Ovary (tissue), 9 donors: Measurements from ENCODE around the gene ACSL3. TPM values are rescaled to one million over a fixed set of nuclear protein-coding genes. Genes with fewer than 3 reads are reported as not detected.

Experiments used
- DNase-seq, 5 donors: peaks; one replicate each; pipeline ENCODE4 v3.0.0-alpha.2; 2019 to 2020
- H3K27ac ChIP-seq, 2 donors: fragments of 200-600 bp; one replicate each; pipeline versions ENCODE4 v1.5.1 to v1.8.0; 2019 to 2022
- H3K27me3 ChIP-seq: fragments of 200-600 bp; one replicate; pipeline ENCODE4 v1.8.0; 2022
- H3K36me3 ChIP-seq: fragments of 200-600 bp; sonication (generic); one replicate; pipeline ENCODE4 v1.5.1; 2019
- H3K4me1 ChIP-seq: one replicate; pipeline ENCODE4 v1.8.1; 2013; ENCODE audit warnings: mild to moderate bottlenecking, moderate library complexity; ENCODE audit not compliant: insufficient read depth
- H3K4me3 ChIP-seq: fragments of 200-600 bp; sonication (generic); one replicate; pipeline ENCODE4 v1.5.1; 2017
- H3K9me3 ChIP-seq, 2 donors: fragments of 200-600 bp in 1 of 2; sonication (generic) in 1 of 2; one replicate each; pipeline versions ENCODE4 v1.5.1 to v1.8.1; 2013 to 2019; ENCODE audit warnings: mild to moderate bottlenecking in 1 of 2, moderate library complexity in 1 of 2
- EP300 ChIP-seq: sonication (generic); formaldehyde crosslinking; IDR thresholded peaks from one replicate; pipeline ENCODE4 v1.6.1; 2017; ENCODE audit warnings: antibody characterized with exemption
- POLR2A ChIP-seq: fragments of 450-650 bp; IDR thresholded peaks from one replicate; pipeline ENCODE4 v1.6.1; 2017; ENCODE audit warnings: antibody characterized with exemption, mild to moderate bottlenecking, moderate library complexity
- WGBS, 3 donors: extraction: QIAGEN DNeasy Blood & Tissue Kit in 1 of 3; methylation state at CpG; one replicate each; pipeline versions ENCODE4 v1.1.5 to v1.1.7; 2013 to 2017; 5-methylcytosine and 5-hydroxymethylcytosine counted together
- intact Hi-C, 4 donors: fragments of 100-400 bp; cut with DNase I; formaldehyde crosslinking; loops; one replicate each; pipeline versions ENCODE4 v1.11.0 to v1.15.1; 2022 to 2023
- polyA plus RNA-seq, 2 donors: library from polyadenylated mRNA; stranded (reverse); fragments of 200-250 nt in 1 of 2; fragments of 350-450 nt in 1 of 2; fragmentation: Illumina TruSeq in 1 of 2; extraction: RNeasy Lipid Tissue Mini Kit (QIAGEN cat#74804) in 1 of 2; gene quantifications; one replicate each; pipeline ENCODE4 v1.2.3, GENCODE V29; 2013 to 2014
- total RNA-seq, 7 donors: library from RNA; depleted of rRNA in 2 of 7; stranded (reverse); fragments of >200 nt in 2 of 7; fragmentation: NEBNext Ultra II Directional in 3 of 7; extraction: Animal tissue kit (Norgen Biotek cat#: 25700) in 3 of 7; gene quantifications; one replicate each; pipeline versions ENCODE4 v1.1.0 to v1.2.4, GENCODE V29; 2016 to 2023
- TF ChIP-seq, protein P1 (sequence below), 3 donors: fragments of 450-650 bp in 2 of 3; fragments of 200-600 bp in 1 of 3; IDR thresholded peaks; one replicate each; pipeline versions ENCODE4 v1.5.1 to v1.8.0; 2016 to 2022; ENCODE audit warnings: antibody characterized with exemption in 3 of 3, mild to moderate bottlenecking in 1 of 3
- donor health status: DM: no; HTN: no; CAD: no; lungs with moderate emphysema.
- donor health status: DM: no; HTN: no; CAD: no.
- donor health status: Bipolar disorder and iron deficiency.
- donor health status: DM: yes; HTN: yes; CAD: no.
- donor health status: DM: no; HTN: no; CAD: no.
- donor health status: DM: yes; HTN: yes; CAD: no.

The ACSL3 gene
- total and polyA plus RNA-seq, 9 donors: 14.0 to 85.1 (median 46.0) TPM

DNA sequence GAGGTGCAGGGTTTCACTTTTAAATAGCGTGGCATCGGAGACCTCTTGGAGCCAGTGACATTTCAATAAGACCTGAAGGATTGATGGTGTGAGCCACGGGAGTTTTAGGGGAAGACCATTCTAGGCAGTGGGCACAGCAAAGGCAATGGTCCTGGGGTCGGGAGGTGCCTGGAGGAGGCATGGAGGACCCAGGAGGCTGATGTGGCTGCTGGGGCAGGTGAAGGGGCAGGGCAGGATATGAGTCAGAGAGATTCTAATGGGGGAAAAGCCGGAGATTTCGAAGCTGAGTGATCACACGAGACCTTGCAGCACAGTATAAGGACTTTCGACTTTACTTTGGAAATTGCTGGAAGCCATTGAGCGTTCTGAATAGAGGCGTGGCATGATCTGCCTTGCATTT, 111.6 kb downstream of the ACSL3 start:
- Histone ChIP-seq H3K27ac (no peak overlapping the region), H3K4me3 (no peak overlapping the region), H3K4me1 (no peaks in the 10 kb centered on the region), H3K36me3 (no peaks in the 10 kb centered on the region), H3K27me3 (no peaks in the 10 kb centered on the region), H3K9me3 (no peaks in the 10 kb centered on the region)
- no peak for DNase-seq
- WGBS, 3 donors: 93 to 94% (median 94%) methylated on average over 10 of the region's 10 CpGs
- intact Hi-C loops: loop anchor here (2.0 to 10.0 kb wide), 3 partner anchors 632 to 825 kb away; partner anchors contain the start of gene SCG2 (in 2 of the 4)
- TF ChIP-seq POLR2A (no peak), EP300 (no peak)
- TF ChIP-seq, protein P1, sequence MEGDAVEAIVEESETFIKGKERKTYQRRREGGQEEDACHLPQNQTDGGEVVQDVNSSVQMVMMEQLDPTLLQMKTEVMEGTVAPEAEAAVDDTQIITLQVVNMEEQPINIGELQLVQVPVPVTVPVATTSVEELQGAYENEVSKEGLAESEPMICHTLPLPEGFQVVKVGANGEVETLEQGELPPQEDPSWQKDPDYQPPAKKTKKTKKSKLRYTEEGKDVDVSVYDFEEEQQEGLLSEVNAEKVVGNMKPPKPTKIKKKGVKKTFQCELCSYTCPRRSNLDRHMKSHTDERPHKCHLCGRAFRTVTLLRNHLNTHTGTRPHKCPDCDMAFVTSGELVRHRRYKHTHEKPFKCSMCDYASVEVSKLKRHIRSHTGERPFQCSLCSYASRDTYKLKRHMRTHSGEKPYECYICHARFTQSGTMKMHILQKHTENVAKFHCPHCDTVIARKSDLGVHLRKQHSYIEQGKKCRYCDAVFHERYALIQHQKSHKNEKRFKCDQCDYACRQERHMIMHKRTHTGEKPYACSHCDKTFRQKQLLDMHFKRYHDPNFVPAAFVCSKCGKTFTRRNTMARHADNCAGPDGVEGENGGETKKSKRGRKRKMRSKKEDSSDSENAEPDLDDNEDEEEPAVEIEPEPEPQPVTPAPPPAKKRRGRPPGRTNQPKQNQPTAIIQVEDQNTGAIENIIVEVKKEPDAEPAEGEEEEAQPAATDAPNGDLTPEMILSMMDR (IDR thresholded peaks at IDR 0.05): no peak

DNA sequence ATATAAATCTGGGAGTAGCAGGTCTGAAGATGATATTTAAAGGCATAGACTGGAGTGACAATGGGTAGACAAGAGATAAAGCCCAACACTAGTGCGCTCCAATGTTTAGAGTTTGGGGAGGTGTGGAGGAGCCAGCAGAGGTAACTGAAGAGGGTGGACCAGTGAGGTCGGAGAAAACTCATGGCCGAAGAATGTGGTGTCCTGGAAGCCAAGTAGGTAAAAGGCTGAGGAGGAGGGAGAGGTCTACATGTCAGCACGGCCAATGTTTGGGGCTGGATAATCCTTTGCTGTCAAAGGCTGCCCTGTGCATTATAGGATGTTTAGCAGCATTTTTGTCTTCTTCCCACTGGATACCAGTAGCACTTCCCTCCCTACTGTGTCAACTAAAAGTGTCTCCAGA, 112.4 kb downstream of the ACSL3 start:
- 71 to 75% (median 74%) methylated on average over 4 of the region's 4 CpGs for WGBS, 3 donors

DNA sequence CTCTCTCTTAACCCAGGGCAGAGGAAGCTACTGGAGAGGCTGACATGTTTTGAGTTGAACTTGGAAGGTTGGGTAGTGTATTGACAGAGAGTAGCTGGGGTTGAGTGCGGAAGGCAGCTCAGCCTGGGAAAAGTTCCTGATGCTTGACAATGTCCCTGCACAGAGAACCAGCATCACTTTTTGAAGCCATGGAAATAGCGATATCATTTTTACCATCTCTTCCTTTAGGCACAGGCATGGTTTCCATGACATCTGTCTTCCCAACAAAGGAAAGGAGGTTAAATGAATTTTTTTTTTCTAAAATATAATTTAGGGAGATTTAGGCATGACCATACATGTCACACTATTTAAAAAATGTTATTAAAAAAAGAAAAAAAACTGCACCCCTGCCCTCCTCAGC, 112.9 kb downstream of the ACSL3 start:
- Histone ChIP-seq H3K4me1 (no peaks in the 10 kb centered on the region), H3K27me3 (no peaks in the 10 kb centered on the region), H3K9me3 (no peaks in the 10 kb centered on the region), H3K36me3 (no peaks in the 10 kb centered on the region), H3K27ac (no peak overlapping the region), H3K4me3 (no peak overlapping the region)
- no peak for DNase-seq
- WGBS, 3 donors: 95 to 96% (median 96%) methylated on average over 2 of the region's 2 CpGs
- TF ChIP-seq, protein P1 (IDR thresholded peaks at IDR 0.05): no peak
- TF ChIP-seq POLR2A (no peak), EP300 (no peak)
- intact Hi-C loops: loop anchor here (2.0 to 10.0 kb wide), 3 partner anchors 631 to 824 kb away; partner anchors contain the start of gene SCG2 (in 2 of the 4)

More for the DNA sequence above, 112.4 kb downstream of the ACSL3 start:
- intact Hi-C loops: loop anchor here (2.0 to 10.0 kb wide), 3 partner anchors 632 to 824 kb away; partner anchors contain the start of gene SCG2 (in 2 of the 4)
- Histone ChIP-seq H3K27ac (no peak overlapping the region), H3K4me3 (no peak overlapping the region), H3K27me3 (no peaks in the 10 kb centered on the region), H3K36me3 (no peaks in the 10 kb centered on the region), H3K4me1 (no peaks in the 10 kb centered on the region), H3K9me3 (no peaks in the 10 kb centered on the region)
- no peak for DNase-seq
- no peak for TF ChIP-seq POLR2A
- TF ChIP-seq EP300: no peak
- TF ChIP-seq, protein P1 (IDR thresholded peaks at IDR 0.05): no peak

DNA sequence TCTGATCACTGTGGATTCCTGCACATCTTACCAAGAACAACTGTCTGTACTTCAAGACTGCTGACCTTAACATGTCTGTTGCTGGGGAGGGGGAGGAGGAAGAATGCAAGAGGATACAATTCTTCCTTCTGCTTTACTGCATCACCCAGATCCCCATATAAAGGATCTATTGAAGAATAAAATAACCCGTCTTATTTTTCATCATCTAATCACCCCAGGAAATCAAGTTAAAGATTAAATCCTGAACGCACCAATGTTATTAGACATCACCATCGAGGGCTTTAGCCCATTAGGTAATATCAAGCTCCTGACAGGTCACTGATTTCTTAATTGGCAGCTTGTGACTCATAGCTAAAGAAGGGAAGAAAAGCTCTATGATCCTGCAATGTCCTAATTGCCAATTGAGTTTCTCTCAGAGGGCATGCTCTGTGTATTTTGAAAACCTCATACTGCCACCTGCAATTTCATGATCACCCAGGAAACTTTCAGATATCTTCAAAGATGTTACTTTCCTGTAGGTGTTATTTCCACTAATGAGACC, 115.8 kb downstream of the ACSL3 start:
- Histone ChIP-seq H3K27ac (no peak overlapping the region), H3K4me3 (no peak overlapping the region), H3K36me3 (no peaks in the 10 kb centered on the region), H3K27me3 (no peaks in the 10 kb centered on the region), H3K4me1 (no peaks in the 10 kb centered on the region), H3K9me3 (no peaks in the 10 kb centered on the region)
- intact Hi-C loops: loop anchor here in 2 of 4 donors (5.0 to 10.0 kb wide), 2 partner anchors 628 to 821 kb away; partner anchors contain the start of gene SCG2 (in 2 of the 2)
- no peak for DNase-seq
- WGBS, 3 donors: 81 to 89% (median 88%) methylated on average over 3 of the region's 3 CpGs
- TF ChIP-seq POLR2A (no peak), EP300 (no peak)
- TF ChIP-seq, protein P1 (IDR thresholded peaks at IDR 0.05): no peak
